ENCODE measurements around the gene LACTB.

The LACTB gene

DNA sequence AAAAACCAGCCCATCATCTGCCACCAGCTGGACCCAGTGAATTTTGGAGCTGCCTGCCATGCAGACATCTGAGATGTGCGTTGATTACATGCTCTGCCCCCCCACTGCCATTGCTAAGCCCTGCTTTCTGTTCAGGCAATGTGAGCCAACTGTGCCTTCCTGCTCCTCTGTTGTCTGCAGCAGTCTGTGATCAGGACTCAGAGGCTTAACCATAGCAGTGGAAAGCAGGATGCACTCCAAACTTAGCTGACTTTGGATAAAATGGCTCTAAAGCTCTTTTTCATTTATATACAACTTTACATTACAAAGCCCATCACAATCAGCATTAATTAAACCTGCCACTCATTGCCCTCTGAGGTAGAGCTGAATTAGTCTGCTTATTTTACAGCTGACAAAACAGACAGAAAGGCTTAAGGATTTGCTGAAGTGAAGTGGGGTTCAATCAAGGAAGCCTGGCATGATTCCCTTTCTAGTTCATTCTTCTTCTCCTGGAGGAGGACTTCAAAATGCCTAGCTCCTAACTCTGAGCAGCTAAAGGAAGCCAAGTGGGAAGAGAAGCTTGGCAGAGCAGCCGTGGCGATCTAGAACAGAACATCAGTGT is 51.3 kb downstream of the LACTB start:
- DNase-seq (ENCODE audit: low spot score) = no peak

- no peak for DNase-seq (ENCODE audit: low spot score)
Measured at GRCh38 chr15:63176302-63176701, 54.6 kb downstream of the LACTB start.

- DNase-seq (ENCODE audit: low spot score) = no peak
Measured at GRCh38 chr15:63178034-63178433, 56.4 kb downstream of the LACTB start.

- DNase-seq (ENCODE audit: low spot score) = no peak
Measured at GRCh38 chr15:63180746-63181145, 59.1 kb downstream of the LACTB start.

DNA sequence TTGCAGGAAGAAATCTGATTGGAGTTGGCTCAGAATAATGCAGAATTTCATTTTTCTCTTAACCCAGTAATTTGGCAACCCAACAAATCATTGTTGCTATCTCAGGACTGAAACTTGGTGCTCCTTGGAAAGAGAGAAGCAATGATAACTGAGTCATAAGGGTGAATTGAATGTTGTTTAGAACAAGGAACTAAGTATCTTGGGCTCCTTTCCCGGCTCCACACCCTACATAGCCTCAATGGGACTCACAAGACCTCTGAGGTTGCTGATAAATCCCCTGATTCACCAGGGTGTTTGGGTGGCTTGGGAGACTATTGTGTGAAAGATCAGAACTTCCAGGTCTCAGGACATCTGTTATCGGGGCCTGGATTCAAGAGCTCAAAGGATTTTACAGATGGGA is 60.0 kb downstream of the LACTB start:
- no peak for DNase-seq (ENCODE audit: low spot score)

GRCh38 chr15:63185206-63185605 is 63.5 kb downstream of the LACTB start:
- no peak for DNase-seq (ENCODE audit: low spot score)

- DNase-seq (ENCODE audit: low spot score) = no peak
Measured at GRCh38 chr15:63186065-63186464, 64.4 kb downstream of the LACTB start.

DNA sequence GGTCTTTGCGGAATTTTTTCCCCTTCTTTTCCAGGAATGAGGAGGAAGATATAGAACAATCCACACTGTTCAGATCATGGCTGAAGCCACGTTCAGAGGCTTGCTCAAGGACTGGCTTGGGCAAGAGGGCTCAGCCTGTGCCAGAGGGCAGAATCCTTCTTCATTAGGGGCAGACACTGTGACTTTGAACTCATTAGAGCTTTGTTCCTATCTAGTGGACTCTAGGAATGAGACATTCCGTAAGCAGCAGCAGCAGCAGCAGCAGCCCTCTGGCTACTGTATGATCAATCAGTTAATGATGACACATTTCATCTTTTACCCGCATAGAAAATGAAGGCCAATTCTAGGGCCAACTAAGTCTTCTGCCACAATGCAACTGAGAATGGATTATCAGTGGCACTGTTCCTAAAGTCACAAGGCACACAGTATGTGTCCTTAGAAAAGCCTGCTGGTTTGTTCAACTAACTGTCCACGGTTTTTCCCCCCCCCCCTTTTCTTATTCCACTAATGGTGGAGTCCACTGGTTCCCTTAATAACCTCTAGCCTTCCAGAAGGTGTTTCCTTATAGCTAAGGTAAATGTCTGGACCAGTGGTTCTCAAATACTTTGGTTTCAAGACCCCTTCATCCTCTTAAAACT is 66.0 kb downstream of the LACTB start:
- no peak for DNase-seq (ENCODE audit: low spot score)

- DNase-seq (ENCODE audit: low spot score) = peak; percentile 13
Measured at GRCh38 chr15:63188247-63188925, 66.7 kb downstream of the LACTB start.

GRCh38 chr15:63188926-63189871 is 67.5 kb downstream of the LACTB start, which contains the start of gene RAB8B:
Gene RAB8B (plus strand): TSS chr15:63189606. CDS start chr15:63189625, 19 bp downstream.
- DNase-seq (ENCODE audit: low spot score) = peak; percentile 96

GRCh38 chr15:63189941-63190768 is 68.5 kb downstream of the LACTB start:
- peak; percentile 43 for DNase-seq (ENCODE audit: low spot score)

GRCh38 chr15:63190769-63191649 is 69.3 kb downstream of the LACTB start:
- peak; percentile 27 for DNase-seq (ENCODE audit: low spot score)
